NCI-H748 (cell line): ENCODE data around the gene TRANK1.
"Not testable (repeated sequence)": the region's sequence is repeated elsewhere in the genome, so short reads cannot be mapped to it uniquely, and the experiment has no call there.

Experiments used
- DNase-seq: peaks from one replicate; lab custom pipeline; 2025; ENCODE audit not compliant: unreplicated experiment; lab: John Stamatoyannopoulos, UW

TRANK1 gene

DNA sequence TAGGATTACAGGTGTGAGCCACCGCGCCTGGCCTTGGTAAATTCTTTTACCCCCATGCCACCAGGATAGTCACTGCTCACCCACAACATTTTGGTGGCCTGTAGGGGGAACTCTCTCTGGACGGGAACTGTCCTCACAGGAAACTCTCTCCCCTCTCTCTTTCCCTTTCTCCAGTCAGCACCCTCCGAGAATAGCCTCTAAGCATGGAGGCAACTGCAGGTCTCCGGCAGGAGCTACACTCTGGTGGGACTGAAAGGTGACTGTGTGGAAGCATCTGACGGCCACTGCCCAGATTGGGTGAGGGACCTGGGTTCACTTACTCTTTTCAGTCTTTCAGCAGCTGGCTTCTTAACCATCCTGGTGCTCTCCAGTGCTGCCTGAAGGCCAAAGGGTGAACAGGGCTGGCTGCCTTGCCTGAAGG, 21.3 kb downstream of the TRANK1 start:
- no peak for DNase-seq

DNA sequence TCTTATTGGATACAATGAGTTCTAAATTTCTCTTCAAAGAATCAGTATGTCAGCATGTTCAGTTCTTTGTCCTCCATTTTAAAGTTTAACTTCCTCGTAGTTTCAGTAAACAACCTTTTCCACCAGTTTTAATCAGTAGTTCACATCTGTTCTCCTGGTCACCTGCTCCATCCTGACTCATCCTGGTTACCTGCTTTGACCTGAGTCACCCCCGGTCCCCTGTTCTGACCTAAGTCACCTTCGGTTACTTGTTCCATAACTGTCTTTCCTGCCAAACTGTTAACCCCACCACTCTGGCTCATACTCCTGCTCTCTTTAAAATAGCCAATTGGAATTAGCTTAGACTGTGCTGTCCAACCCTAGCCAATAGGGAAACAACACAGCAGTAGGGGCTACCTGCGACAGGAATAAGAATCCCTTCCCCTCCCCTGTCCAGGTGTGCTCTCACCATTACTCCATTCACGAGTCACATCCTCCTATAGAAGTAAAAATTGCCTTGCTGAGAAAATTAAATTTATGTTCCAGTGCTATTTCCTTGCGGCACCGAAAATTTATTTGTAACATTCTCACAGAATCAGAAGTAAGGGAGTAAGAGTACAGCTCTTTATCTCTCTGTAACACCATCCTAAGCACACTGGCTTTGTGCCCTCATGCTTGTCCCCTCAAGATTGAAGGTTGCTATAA, 23.8 kb downstream of the TRANK1 start:
- DNase-seq, result no peak

DNA sequence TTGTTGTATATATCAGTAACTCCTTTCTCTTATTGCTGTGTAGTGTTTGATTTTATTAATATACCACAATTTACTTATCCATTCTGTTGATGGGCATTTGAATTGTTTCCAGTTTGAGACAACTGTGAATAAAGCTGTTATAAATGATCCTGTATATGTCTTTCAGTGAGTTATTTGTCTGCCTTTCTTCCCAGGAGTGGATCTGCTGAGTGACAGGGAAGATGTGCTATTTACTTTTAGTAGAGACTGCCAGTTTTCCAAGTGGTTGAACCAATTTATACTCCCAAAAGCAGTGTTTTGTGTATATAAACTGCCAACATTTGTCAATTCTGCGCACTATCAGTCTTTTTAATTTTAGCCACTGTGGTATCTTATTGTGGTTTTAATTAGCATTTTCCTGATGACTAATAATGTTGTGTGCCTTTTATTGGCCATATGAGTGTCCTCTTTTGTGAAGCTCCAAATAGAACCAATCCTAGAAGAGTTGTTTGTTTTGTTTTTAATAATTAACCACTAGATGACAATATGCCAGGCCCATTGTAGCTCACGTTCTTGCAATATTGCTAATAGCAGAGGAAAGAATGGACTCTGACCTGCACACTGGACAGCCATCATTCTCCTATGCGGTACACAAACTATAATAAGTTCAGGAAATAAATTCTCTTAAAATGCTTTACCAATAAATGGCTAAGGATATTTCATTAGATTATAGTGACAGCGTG, 25.3 kb downstream of the TRANK1 start:
- DNase-seq, result no peak

DNA sequence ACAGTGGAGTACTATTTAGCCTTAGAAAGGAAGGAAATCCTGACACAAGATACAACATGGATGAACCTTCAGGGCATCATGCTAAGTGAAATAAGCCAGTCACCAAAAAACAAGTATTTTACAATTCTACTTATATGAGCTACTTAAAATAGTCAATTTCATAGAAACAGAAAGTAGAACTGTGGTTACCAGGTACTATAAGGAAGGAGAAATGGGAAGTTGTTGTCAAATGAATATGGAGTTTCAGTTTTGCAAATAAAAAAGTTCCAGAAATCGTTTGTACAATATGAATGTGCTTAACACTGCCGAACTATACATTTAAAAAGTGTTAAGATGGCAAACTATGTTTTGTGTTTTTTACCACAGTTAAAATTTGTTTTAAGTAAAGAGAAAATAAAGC, 26.8 kb downstream of the TRANK1 start:
- no peak for DNase-seq

DNA sequence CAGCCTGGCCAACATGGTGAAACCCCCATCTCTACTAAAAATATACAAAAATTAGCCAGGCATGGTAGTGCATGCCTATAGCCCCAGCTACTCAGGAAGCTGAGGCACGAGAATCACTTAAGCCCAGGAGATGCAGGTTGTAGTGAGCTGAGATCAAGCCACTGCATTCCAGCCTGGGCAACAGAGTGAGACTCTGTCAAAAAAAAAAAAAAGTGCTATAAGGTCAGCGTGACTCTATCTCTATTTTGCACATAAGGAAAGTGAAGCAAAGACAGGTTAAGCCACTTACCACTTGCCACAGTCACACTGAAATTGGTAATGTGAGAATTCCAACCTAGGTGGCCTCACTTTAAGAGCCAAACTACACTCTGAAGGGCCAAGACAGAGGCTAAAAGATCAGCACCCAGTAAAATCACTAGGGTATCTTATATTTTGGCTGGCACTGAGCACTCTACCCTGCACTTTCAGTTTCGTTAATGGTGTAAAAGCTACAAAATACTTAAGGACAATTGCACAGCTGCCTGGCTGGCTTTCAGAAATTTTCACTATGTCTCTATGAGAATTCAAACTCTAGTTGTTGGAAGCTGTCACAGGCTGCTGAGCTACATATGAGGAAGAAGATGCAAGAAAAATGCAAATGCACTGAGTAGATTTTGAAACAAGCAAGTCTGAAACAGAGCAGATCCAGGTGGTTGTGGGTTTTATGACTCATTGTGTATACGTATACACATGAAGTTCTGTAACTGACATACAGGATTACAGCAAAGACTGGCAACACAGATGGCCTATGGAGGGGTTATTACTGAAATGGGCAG, 32.7 kb downstream of the TRANK1 start:
- no peak for DNase-seq

DNA sequence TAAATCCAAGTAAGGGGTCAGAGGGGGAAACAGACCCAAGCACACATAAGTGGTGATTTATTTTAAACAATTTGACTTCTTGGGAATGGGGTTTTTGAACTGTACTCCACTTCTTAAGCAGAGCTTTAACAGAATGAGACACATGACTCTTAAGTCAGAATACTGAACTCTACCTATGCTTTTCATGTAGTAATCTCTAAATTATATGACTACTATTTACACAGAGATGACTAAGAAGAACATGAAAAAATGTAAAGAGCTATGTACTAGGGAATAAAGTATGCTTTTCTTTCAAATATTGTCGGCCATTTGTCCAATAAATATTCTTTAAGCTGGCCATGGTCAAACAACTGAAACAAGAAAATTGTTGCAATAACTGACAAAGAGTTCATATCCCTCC, 35.2 kb downstream of the TRANK1 start:
- no peak for DNase-seq

DNA sequence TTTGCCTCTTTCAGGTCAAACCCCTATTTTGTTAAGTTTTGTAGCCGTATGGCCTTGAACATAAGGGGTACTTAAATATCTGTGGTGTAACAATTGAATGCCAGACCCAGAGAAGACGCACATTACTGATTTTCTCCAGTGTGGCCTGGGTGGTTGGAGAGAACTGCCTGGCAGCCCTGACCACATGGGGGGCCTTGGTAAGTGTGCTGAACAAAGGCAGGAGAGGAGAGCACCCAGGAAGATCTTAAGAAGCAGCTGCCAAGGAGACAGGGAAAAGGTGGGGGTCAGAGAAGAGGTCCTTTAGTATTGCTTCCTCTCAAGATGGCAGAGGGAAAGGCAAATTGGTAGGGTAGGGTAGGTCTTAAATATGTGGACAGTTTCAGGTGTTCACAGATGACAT, 35.7 kb downstream of the TRANK1 start:
- no peak for DNase-seq

DNA sequence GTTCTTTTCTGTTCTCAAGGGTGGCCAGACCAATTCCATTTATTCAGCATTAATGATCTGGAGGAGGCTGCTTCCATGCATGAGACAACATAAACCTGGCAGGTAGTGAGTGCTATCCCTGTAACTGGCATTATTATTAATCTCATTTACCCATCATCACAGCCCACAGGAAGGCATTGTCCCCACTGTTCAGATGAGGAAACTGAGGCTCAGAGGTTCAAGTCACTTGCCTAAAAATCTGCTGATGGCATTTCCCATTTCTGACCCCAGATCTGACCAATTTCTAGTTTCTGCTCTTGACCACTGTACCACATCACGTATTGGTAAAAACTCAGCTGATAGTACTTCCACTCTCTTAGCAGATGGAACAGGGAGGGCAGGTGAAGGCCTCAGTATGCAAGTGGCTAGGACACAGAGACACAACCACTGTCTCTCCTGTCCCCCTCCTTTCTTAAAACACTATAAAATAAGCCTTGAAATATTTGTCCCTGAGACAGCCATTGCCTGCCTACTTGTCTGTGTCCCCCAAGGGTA, 36.1 kb downstream of the TRANK1 start:
- DNase-seq, result no peak

DNA sequence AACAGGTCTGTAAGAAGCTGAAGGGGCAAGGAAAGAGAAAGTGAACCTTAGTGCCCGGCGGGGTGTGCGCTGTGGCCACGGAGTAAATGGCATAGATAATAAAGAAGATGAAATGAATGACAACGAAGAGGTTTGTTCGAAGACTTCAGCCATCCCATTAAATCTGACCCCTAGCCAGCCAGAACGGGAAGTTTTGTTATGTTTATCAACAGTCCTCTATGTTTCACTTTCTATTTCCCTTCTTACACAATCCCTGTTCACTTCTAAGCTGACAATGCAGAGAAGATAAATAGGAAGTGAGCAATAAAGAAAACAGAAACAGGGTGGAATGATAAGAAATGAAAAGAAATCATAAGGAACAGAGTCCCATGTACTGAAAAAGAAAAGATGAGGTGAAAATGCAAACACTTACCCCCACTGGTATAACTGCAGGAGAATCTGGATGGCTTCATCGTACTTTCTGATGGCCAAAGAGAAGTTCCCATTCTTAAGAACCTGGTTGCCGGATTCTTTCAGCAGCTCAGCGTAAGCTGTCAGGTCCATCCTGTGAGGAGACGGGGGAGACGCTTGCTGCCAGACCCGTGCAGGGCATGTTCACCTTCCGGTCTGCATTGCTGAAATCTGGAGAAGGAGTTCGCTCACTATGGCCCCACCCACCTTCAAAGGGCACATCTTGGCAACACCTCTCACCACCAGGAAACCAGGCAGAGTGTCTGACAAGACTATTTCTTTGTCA, 36.8 kb downstream of the TRANK1 start:
- DNase-seq, result no peak

DNA sequence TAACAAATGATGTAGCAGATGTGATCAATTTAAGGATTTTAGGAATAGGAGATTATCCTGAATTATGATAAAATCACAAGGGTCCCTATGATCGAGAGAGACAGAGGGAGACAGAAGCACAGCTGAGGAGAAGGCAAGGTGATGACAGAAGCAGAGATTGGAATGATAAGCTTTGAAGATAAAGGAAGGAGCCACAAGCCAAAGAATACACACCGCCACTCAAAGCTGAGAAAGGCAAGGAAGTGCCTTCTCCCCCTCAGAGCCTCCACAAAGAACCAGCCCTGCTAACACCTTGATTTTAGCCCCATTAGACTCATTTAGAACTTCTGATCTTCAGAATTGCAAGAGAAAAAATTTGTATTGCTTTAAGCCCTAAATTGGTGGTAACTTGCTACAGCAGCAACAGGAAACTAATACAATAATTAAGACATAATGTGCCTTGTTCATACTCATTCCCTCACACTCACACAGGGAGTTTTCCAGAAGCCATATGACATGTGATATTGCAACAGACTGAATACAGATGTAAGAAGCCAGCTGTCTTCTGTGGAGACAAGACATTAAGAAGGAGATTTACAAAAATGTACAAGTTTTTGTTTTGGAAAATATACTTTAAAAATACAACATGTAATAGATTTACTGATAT, 38.2 kb downstream of the TRANK1 start:
- no peak for DNase-seq

DNA sequence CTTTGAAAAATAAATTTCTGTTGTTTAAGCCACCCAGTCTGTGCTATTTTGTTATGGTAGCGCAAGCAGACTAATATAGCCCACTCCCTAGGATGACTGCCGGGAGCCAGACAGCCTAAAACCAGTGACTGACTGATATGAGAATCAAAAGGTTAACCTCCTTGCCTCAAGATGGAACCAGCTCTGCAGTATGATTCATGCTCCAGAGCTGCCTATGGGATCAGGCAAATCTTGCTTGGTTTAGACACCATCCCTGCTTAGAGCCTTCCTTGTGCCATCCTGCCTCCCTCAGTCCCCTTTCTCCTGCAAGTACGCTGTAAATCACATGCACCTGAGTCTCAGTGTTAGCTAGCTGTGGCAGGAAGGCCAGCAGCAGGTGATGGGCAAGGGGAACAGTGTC, 39.3 kb downstream of the TRANK1 start:
- DNase-seq, result no peak

DNA sequence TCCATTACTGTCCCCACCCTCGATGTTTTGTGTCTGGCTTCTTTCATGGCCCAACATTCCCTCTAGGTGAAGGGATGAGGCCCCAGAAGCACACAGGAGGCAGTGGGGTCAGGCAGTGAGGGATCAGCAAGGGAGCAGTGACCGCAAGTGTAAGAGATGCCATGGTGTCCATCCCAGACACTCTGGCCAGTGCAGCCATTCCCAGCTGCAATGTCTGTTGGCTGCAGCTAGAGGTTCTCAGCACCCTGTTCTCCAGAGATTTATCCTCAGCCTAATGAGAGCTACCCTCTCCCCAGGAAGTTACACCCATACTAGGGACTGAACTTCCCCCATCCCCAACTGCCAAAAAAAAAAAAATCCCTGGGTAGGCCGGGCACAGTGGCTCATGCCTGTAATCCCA, 40.2 kb downstream of the TRANK1 start:
- peak; percentile 33 for DNase-seq

DNA sequence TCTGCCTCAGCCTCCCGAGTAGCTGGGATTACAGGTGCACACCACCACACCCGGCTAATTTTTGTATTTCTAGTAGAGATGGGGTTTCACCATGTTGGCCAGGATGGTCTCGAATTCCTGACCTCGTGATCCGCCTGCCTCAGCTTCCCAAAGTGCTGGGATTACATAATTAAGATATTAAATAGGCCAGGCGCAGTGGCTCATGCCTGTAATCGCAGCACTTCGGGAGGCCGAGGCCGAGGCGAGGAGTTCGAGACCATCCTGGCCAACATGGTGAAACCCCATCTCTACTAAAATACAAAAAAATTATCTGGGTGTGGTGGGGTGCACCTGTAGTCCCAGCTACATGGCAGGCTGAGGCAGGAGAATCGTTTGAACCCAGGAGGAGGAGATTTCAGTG, 40.8 kb downstream of the TRANK1 start:
- not testable (repeated sequence) for DNase-seq

DNA sequence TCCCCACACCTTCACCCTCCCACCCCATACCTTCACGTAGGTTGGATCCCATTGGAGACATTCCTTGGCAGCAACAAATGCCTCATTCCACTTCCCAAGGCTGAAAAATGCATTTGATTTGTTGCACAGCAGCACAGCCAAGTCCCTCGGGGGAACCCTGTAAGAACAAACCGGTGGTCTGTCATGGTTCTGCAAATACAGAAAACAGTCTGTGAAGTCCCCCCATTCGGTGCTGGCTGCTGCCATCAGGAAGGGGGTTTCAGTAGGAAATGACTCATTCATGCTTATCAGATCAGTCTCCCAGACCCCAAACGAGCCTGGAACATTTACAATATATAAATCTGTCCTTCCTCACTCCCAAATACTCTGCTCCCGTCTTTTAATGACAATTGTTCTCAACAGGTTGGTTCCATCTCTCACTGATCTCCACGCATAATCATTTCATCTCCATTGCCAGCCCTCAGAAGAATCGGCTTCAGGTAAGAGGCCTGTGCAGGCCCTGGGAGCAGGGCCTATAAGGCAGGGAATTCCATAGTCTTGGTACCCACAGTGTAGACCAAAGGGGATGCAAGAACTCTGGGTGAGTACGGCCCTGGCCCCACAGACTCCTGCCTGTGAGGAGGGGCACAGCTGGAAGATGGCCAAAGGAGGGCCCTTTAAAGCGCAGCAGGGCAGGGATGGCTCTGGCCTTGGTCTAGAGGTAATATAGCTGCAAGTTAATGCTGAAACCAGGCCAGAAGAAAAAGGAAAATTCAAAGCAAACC, 41.6 kb downstream of the TRANK1 start:
- no peak for DNase-seq

DNA sequence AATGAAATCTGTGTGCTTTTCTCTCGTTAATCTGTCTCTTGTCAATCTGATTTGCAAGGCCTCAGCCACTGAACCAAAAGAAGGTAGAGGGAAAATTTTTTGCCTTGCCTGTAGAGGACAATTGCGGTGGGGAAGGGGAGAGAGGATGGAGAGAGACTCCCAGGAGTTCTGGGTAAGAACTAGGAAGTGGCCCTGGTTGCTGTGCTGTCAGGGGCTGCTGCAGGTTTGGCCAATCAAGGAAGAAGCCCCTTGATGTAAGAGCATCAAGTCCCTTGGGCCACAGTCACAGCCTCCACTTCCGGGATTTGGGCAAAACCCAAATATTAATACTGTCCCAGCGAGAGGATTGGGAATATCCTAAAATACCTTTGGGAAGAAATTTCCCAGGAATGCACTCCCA, 43.3 kb downstream of the TRANK1 start:
- DNase-seq, result no peak

DNA sequence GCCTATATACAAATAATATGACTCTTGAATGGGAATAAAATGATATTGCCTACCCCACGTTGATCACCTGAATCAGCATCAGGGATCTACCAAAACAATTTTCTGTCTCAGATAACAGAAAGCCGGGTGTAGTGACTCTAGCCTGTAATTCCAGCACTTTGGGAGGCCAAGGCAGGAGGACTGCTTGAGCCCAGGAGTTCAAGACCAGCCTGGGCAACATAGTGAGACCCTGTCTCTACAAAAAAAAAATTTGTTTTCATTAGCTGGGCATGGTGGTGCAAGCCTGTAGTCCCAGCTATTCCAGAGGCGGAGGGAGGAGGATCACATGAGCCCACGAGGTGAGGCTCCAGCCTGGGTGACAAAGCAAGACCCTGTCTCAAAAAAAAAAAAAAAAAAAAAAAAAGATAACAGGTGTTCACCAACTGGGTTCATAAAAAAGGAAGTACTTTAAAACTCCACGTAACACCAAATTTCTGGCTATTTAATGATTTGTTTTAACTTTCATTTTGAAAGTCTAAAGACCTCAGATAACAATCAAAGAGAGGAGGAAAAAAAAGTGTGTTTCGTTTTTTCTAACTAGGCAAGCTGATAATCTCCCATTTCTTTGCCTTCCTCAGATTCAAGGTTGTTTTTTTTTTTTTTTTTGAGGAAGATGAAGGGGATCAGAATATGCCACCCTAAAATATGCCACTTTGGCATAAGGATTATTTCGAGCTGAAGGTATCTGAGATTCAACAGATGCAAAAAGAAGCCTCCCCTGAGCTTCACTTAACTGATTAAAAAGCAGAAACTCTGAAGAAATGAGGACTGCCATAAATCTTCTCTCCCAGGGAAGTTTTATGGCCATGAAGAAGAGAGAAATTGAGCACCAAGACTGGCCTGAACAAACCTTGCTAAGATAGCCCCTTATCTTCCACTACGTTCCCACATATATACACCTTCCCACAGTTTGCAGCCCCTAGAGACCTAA, 44.1 kb downstream of the TRANK1 start:
- DNase-seq, result no peak

DNA sequence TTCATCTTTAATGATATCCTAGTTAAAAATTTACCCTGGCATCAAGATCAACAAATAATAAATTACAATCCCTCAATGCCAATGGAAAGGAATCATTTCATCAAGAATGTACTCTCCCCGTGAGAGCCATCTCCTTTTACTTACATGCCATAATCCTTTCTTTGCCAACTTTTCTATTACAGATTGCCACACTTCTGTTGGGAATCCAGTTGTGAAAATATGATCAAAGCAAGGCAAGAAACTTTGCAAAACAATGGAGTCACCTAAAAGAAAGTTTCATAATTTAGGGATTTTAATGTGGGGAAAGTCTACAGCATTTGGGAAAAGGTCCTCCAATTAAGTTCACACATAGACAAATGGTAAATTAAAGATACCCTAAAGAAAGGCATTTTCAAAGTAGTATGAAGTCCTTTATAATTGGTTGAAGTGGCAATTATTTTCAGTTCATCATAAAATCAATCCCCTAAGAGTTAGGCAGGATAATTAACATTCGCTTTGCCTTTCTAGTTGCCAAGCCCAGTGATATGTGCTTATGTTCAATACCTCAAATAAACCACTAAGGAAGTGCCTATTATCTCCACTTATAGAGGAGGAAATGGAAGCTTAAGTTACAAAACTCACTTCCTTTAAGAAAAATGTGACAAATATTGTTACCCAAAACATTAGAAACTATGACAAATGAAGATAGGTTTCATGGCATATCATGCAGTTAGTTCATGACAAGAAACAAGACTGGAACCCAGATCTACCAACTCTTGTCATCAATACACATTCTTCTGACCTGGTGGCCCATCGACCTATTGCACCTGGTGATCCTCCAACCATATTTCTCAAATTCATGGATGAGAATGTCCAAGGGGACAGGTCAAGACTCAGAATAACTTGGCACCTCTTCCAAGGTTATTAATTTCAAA, 49.1 kb downstream of the TRANK1 start:
- DNase-seq, result no peak

DNA sequence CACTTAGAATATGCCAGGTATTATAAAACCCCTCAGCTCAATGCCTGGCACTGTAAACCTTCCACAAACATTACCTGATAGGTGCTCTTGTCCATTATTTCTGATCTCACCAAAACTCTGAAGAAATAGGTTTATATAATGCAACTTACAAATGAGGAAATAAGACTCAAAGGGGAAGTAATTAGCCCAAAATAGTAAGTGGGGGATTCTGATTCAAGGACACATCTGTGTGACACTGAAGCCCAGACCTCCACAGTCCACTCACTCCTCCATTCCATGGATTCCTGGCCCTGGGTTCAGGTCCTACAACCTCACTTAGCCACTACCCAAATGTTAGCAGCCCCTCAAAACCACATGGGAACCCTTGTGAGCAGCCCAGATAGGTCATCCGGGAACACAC, 49.9 kb downstream of the TRANK1 start:
- DNase-seq, result no peak
